ENCODE data around the gene TSEN15. TPM values are rescaled to one million over a fixed set of nuclear protein-coding genes. Genes with fewer than 3 reads are reported as not detected.
"Not testable (repeated sequence)": the region's sequence is repeated elsewhere in the genome, so short reads cannot be mapped to it uniquely, and the experiment has no call there.

Gene TSEN15
- total and polyA plus RNA-seq, 7 experiments from 2014 or later, result 12.7 to 52.4 (median 31.6) TPM

DNA sequence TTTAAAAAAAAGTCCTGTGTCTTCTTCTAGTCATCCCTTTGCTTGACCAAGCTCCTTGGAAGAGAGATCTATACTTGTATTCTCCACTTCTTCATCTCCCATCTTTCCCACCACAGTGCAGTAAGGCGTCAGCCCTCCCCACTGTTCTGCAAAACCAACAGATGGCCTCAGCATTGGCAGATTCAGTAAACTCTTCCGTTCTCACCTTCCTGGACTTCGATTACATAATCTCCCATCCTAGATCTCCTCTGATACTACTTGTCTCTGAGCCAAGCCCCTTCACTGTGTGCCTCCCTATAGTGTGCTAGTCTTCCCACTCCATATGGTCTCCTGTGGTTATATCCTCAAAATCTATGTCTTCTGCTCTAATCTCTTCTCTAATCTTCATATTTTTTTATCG lies 12.4 kb upstream of the TSEN15 start:
- H3K27ac ChIP-seq (ENCODE audit: low read depth, low read length), result no peak overlapping the region
- intact Hi-C loops (cut with micrococcal nuclease), result loop anchor here in 1 of 2 donors (5.0 kb wide), 2 partner anchors 82 to 387 kb away; partner anchors contain the start of gene APOBEC4
- H3K9me3 Mint-ChIP-seq, result peaks cover 0 to 2% (median 0%) of the 10 kb centered on the region in 11 donors
- ATAC-seq (no peak), DNase-seq (no peak)
- peaks cover 6 to 18% of the 10 kb centered on the region in 2 donors for H3K4me1 ChIP-seq (ENCODE audit: control insufficient read depth in 2 of 2, insufficient read depth in 2 of 2, low read length in 2 of 2)
- peaks cover 0 to 9% (median 5%) of the 10 kb centered on the region in 5 donors for H3K36me3 Mint-ChIP-seq
- POLR2A ChIA-PET, result no interaction called here
- CTCF ChIA-PET, result no interaction called here
- no peaks in the 10 kb centered on the region for H3K9me3 ChIP-seq (ENCODE audit: control insufficient read depth in 2 of 3, low read length in 3 of 3)
- H3K36me3 ChIP-seq (ENCODE audit: control insufficient read depth in 2 of 3, insufficient read depth in 3 of 3, low read length in 3 of 3), result no peaks in the 10 kb centered on the region
- peaks cover 66 to 82% (median 71%) of the 10 kb centered on the region in 5 donors for H3K27me3 Mint-ChIP-seq
- peaks cover 10 to 18% (median 14%) of the 10 kb centered on the region in 7 donors for H3K4me1 Mint-ChIP-seq
- H3K27me3 ChIP-seq (ENCODE audit: control insufficient read depth in 2 of 2, insufficient read depth in 2 of 2, low read length in 2 of 2), result peaks cover 0 to 3% of the 10 kb centered on the region in 2 donors
- H3K27ac Mint-ChIP-seq, result no peak overlapping the region
- H3K4me3 ChIP-seq (ENCODE audit: low read length), result no peak overlapping the region
- H3K4me3 Mint-ChIP-seq, result peak overlapping the region in 6 of 10 donors; percentile 2 to 52 (median 10)

GRCh38 chr1:184041731-184042130 lies 9.8 kb upstream of the TSEN15 start:
- Histone ChIP-seq H3K4me3 (ENCODE audit: low read length) (no peak overlapping the region), H3K27ac (ENCODE audit: low read depth, low read length) (no peak overlapping the region), H3K4me1 (ENCODE audit: control insufficient read depth in 2 of 2, insufficient read depth in 2 of 2, low read length in 2 of 2) (peaks cover 6 to 8% of the 10 kb centered on the region in 2 donors), H3K9me3 (ENCODE audit: control insufficient read depth in 2 of 3, low read length in 3 of 3) (no peaks in the 10 kb centered on the region), H3K36me3 (ENCODE audit: control insufficient read depth in 2 of 3, insufficient read depth in 3 of 3, low read length in 3 of 3) (no peaks in the 10 kb centered on the region), H3K27me3 (ENCODE audit: control insufficient read depth in 2 of 2, insufficient read depth in 2 of 2, low read length in 2 of 2) (peaks cover 0 to 3% of the 10 kb centered on the region in 2 donors)
- no peak overlapping the region for H3K4me3 Mint-ChIP-seq
- no peak overlapping the region for H3K27ac Mint-ChIP-seq
- DNase-seq (no peak), ATAC-seq (no peak)
- intact Hi-C loops (cut with micrococcal nuclease), result no loop called here
- ChIA-PET POLR2A (no interaction called here), CTCF (no interaction called here)
- peaks cover 46 to 70% (median 52%) of the 10 kb centered on the region in 5 donors for H3K27me3 Mint-ChIP-seq
- H3K36me3 Mint-ChIP-seq, result peaks cover 0 to 9% (median 5%) of the 10 kb centered on the region in 5 donors
- H3K4me1 Mint-ChIP-seq, result peaks cover 5 to 10% (median 7%) of the 10 kb centered on the region in 7 donors
- peaks cover 0 to 2% (median 0%) of the 10 kb centered on the region in 11 donors for H3K9me3 Mint-ChIP-seq

- H3K4me3 ChIP-seq (ENCODE audit: low read length); DNase-seq; H3K36me3 ChIP-seq (ENCODE audit: control insufficient read depth in 2 of 3, insufficient read depth in 3 of 3, low read length in 3 of 3); H3K27ac Mint-ChIP-seq; H3K4me1 Mint-ChIP-seq; intact Hi-C loops (cut with micrococcal nuclease); H3K27ac ChIP-seq (ENCODE audit: low read depth, low read length); ATAC-seq; H3K9me3 ChIP-seq (ENCODE audit: control insufficient read depth in 2 of 3, low read length in 3 of 3); H3K36me3 Mint-ChIP-seq; CTCF ChIA-PET; H3K4me3 Mint-ChIP-seq; H3K27me3 ChIP-seq (ENCODE audit: control insufficient read depth in 2 of 2, insufficient read depth in 2 of 2, low read length in 2 of 2); H3K4me1 ChIP-seq (ENCODE audit: control insufficient read depth in 2 of 2, insufficient read depth in 2 of 2, low read length in 2 of 2); H3K9me3 Mint-ChIP-seq: not testable (repeated sequence)
- POLR2A ChIA-PET, result interaction anchor here (1.8 kb wide), 1 partner anchor 9 kb away, joined by 4 read pairs; the partner anchor contains the start of gene TSEN15
- H3K27me3 Mint-ChIP-seq, result peaks cover 42 to 73% (median 44%) of the 10 kb centered on the region in 5 donors
These were observed 8.2 kb upstream of the TSEN15 start for GRCh38 chr1:184043315-184043714.

DNA sequence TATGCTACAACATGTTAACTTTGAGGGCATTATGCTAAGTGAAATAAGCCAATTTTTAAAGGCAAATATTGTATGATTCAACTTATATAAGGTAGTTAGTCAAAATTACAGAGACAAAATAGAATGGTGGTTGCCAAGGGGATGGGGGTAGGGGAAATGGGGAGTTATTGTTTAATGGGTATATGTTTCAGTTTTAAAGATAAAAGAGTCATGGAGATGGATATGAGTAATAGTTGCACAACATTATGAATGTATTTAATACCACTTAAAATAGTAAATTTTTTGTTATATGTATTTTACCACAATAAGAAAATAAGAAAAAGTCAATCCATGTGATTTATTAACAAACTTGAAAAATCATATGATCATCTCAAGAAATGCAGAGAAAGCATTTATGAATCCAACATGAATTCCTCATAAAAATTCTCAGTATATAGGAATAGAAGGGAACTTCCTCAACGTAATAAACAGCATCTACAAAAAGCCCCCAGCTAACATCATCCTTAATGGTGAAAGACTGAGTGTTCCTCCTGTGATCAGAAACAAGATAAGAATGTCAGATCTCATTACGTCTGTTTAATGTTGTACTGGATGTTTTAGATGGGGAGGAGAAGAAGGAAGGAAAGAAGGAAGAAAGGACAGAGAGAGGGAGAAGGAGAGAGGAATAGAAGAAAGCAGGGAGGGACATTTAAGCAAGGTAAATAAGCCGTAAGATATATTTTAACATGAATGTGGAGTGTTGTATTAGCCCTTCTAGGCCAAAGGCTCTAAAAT lies 6.7 kb upstream of the TSEN15 start:
- POLR2A ChIA-PET, result no interaction called here
- DNase-seq (no peak), ATAC-seq (no peak)
- H3K4me1 ChIP-seq (ENCODE audit: control insufficient read depth in 2 of 2, insufficient read depth in 2 of 2, low read length in 2 of 2), result no peaks in the 10 kb centered on the region
- no peaks in the 10 kb centered on the region for H3K4me1 Mint-ChIP-seq
- no peaks in the 10 kb centered on the region for H3K36me3 ChIP-seq (ENCODE audit: control insufficient read depth in 2 of 3, insufficient read depth in 3 of 3, low read length in 3 of 3)
- intact Hi-C loops (cut with micrococcal nuclease), result no loop called here
- H3K4me3 Mint-ChIP-seq, result no peak overlapping the region
- CTCF ChIA-PET, result interaction anchor here (0.6 kb wide), 1 partner anchor 139 kb away, joined by 4 read pairs; no protein-coding TSS in a partner anchor
- no peak overlapping the region for H3K27ac ChIP-seq (ENCODE audit: low read depth, low read length)
- H3K27me3 ChIP-seq (ENCODE audit: control insufficient read depth in 2 of 2, insufficient read depth in 2 of 2, low read length in 2 of 2), result peaks cover 0 to 3% of the 10 kb centered on the region in 2 donors
- H3K4me3 ChIP-seq (ENCODE audit: low read length), result no peak overlapping the region
- H3K36me3 Mint-ChIP-seq, result peaks cover 0 to 9% (median 0%) of the 10 kb centered on the region in 5 donors
- no peak overlapping the region for H3K27ac Mint-ChIP-seq
- peaks cover 0 to 1% (median 0%) of the 10 kb centered on the region in 11 donors for H3K9me3 Mint-ChIP-seq
- H3K27me3 Mint-ChIP-seq, result peaks cover 39 to 74% (median 42%) of the 10 kb centered on the region in 5 donors
- no peaks in the 10 kb centered on the region for H3K9me3 ChIP-seq (ENCODE audit: control insufficient read depth in 2 of 3, low read length in 3 of 3)

- H3K27ac Mint-ChIP-seq; H3K27ac ChIP-seq (ENCODE audit: low read depth, low read length); H3K9me3 ChIP-seq (ENCODE audit: control insufficient read depth in 2 of 3, low read length in 3 of 3); ATAC-seq; intact Hi-C loops (cut with micrococcal nuclease); H3K4me3 Mint-ChIP-seq; DNase-seq; CTCF ChIA-PET; H3K36me3 ChIP-seq (ENCODE audit: control insufficient read depth in 2 of 3, insufficient read depth in 3 of 3, low read length in 3 of 3); H3K27me3 ChIP-seq (ENCODE audit: control insufficient read depth in 2 of 2, insufficient read depth in 2 of 2, low read length in 2 of 2); H3K4me3 ChIP-seq (ENCODE audit: low read length); H3K9me3 Mint-ChIP-seq; H3K36me3 Mint-ChIP-seq: not testable (repeated sequence)
- H3K4me1 ChIP-seq (ENCODE audit: control insufficient read depth in 2 of 2, insufficient read depth in 2 of 2, low read length in 2 of 2), result peaks cover 12 to 14% of the 10 kb centered on the region in 2 donors
- H3K27me3 Mint-ChIP-seq, result peaks cover 25 to 60% (median 28%) of the 10 kb centered on the region in 5 donors
- H3K4me1 Mint-ChIP-seq, result peaks cover 7 to 23% (median 22%) of the 10 kb centered on the region in 7 donors
- POLR2A ChIA-PET, result interaction anchor here (0.9 kb wide), 1 partner anchor 8 kb away, joined by 3 read pairs; no protein-coding TSS in a partner anchor
These were observed 4.0 kb upstream of the TSEN15 start for GRCh38 chr1:184047541-184047940.

DNA sequence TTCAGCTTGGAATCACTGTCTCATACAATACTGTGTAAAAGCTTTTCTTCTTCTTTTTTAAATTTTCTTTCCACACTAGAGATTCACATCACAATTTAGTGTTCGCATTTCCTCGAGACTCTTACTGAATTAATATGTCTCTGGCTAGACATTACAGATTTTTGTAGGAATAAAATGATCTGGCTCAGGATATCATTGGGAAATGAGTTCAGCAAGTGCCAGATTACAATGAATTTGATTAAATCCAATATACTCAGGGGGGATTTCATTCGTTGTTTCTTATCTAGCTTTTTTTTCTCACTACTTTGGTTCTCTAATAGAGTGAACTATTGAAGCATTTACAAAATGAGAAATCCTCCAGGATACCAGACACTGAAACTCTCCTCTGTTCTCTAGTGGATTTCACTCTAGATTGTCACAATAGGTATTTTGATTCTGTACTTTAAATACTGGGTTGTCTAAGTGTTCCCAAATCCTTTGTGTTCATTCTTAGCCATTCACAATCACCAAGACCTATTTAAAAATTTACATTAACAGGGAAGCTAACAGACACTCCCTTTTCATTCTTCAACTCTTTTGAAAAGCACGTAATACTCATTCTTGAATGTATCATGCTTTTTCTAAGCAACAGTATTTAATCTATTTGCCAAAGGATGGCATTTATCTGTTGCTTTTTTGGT lies 2.8 kb upstream of the TSEN15 start:
- Mint-ChIP-seq H3K27ac (no peak overlapping the region), H3K27me3 (peaks cover 13 to 48% (median 20%) of the 10 kb centered on the region in 5 donors), H3K36me3 (peaks cover 0 to 4% (median 0%) of the 10 kb centered on the region in 5 donors), H3K9me3 (peaks cover 0 to 2% (median 0%) of the 10 kb centered on the region in 11 donors), H3K4me1 (peaks cover 13 to 34% (median 30%) of the 10 kb centered on the region in 7 donors), H3K4me3 (peak overlapping the region in 1 of 10 donors; percentile 5)
- no peak for ATAC-seq
- intact Hi-C loops (cut with micrococcal nuclease), result no loop called here
- Histone ChIP-seq H3K4me1 (ENCODE audit: control insufficient read depth in 2 of 2, insufficient read depth in 2 of 2, low read length in 2 of 2) (peaks cover 19 to 23% of the 10 kb centered on the region in 2 donors), H3K27me3 (ENCODE audit: control insufficient read depth in 2 of 2, insufficient read depth in 2 of 2, low read length in 2 of 2) (peaks cover 0 to 3% of the 10 kb centered on the region in 2 donors), H3K4me3 (ENCODE audit: low read length) (no peak overlapping the region), H3K36me3 (ENCODE audit: control insufficient read depth in 2 of 3, insufficient read depth in 3 of 3, low read length in 3 of 3) (peaks cover 0 to 4% (median 0%) of the 10 kb centered on the region in 3 experiments), H3K27ac (ENCODE audit: low read depth, low read length) (no peak overlapping the region), H3K9me3 (ENCODE audit: control insufficient read depth in 2 of 3, low read length in 3 of 3) (no peaks in the 10 kb centered on the region)
- CTCF ChIA-PET, result no interaction called here
- no peak for DNase-seq
- POLR2A ChIA-PET, result interaction anchor here (0.6 kb wide), 1 partner anchor 173 kb away, joined by 4 read pairs; no protein-coding TSS in a partner anchor
